GM12872 (cell line): ENCODE data around the gene HERC6.

Experiments used
- CTCF ChIP-seq: IDR thresholded peaks from 3 replicates; pipeline ENCODE4 v1.5.1; 2011; ENCODE audit warnings: low read depth, mild to moderate bottlenecking, low read length, moderate library complexity; ENCODE audit not compliant: insufficient read depth

Gene HERC6

GRCh38 chr4:88449290-88449689 is 70.6 kb downstream of the HERC6 start:
- TF ChIP-seq CTCF, result no peak

GRCh38 chr4:88451205-88451604 is 72.6 kb downstream of the HERC6 start:
- TF ChIP-seq CTCF, result no peak

GRCh38 chr4:88452912-88453311 is 74.3 kb downstream of the HERC6 start:
- TF ChIP-seq CTCF, result no peak

GRCh38 chr4:88456670-88457306 is 78.1 kb downstream of the HERC6 start, which contains the start of gene HERC5:
HERC5 (plus strand) TSS chr4:88457119; CDS start chr4:88457270, 151 bp downstream.
- TF ChIP-seq CTCF, result peak; percentile 30; the same call in 1 of the 3 replicates

- TF ChIP-seq CTCF, result no peak
These were observed 78.9 kb downstream of the HERC6 start for GRCh38 chr4:88457307-88458103.

- TF ChIP-seq CTCF, result no peak
These were observed 79.6 kb downstream of the HERC6 start for GRCh38 chr4:88458104-88458740.

- TF ChIP-seq CTCF, result no peak
These were observed 87.1 kb downstream of the HERC6 start for GRCh38 chr4:88465653-88466192.
